Naive thymus-derived CD4-positive, alpha-beta T cell (primary cell): ENCODE results near the gene CSF1R. TPM values are rescaled to one million over a fixed set of nuclear protein-coding genes. Genes with fewer than 3 reads are reported as not detected.

Source experiments
- ATAC-seq: fragments of 150-1000 bp; cut with Tn5 transposase; 2 replicates; pipeline ENCODE4 v1.10.0; 2021; ENCODE audit warnings: mild to moderate bottlenecking, moderate library complexity
- CTCF ChIA-PET: fragments of 350-600 bp; sonication (Branson Sonifier 250); formaldehyde crosslinking; loops from one replicate; lab custom pipeline; 2021; ENCODE audit warnings: antibody characterized with exemption; lab: Charles Lee
- POLR2A ChIA-PET: fragments of 350-600 bp; sonication (Branson Sonifier 250); formaldehyde crosslinking; loops from one replicate; lab custom pipeline; 2021; ENCODE audit warnings: antibody characterized with exemption, inconsistent platforms; lab: Charles Lee
- DNase-seq, 9 donors: peaks; one replicate each; pipeline versions ENCODE4 v3.0.0 to v3.0.0-alpha.2; 2020 to 2022; ENCODE audit warnings: mixed read lengths in 1 of 9
- H3K27ac ChIP-seq: one replicate; pipeline ENCODE4 v1.7.0; 2013; ENCODE audit warnings: mild to moderate bottlenecking, low read depth, low read length, moderate library complexity
- H3K27me3 ChIP-seq, 2 donors: one replicate each; pipeline ENCODE4 v1.7.0; 2013; ENCODE audit warnings: low read length in 2 of 2, mild to moderate bottlenecking in 2 of 2, moderate library complexity in 2 of 2; ENCODE audit not compliant: control insufficient read depth in 2 of 2, insufficient read depth in 2 of 2
- H3K36me3 ChIP-seq, 3 experiments: 1 replicate in 2 of 3; 2 replicates in 1 of 3; pipeline ENCODE4 v1.7.0; 2013; ENCODE audit warnings: low read length in 3 of 3, mild to moderate bottlenecking in 3 of 3, moderate library complexity in 1 of 3; ENCODE audit not compliant: insufficient read depth in 3 of 3, control insufficient read depth in 2 of 3
- H3K4me1 ChIP-seq, 2 donors: one replicate each; pipeline ENCODE4 v1.7.0; 2013; ENCODE audit warnings: low read length in 2 of 2, mild to moderate bottlenecking in 2 of 2, moderate library complexity in 1 of 2; ENCODE audit not compliant: control insufficient read depth in 2 of 2, insufficient read depth in 2 of 2
- H3K4me3 ChIP-seq: 2 replicates; pipeline ENCODE4 v1.7.0; 2013; ENCODE audit warnings: mild to moderate bottlenecking, low read length
- H3K9me3 ChIP-seq, 3 experiments: 1 replicate in 2 of 3; 2 replicates in 1 of 3; pipeline ENCODE4 v1.7.0; 2013; ENCODE audit warnings: low read length in 3 of 3; ENCODE audit not compliant: control insufficient read depth in 2 of 3
- H3K27ac Mint-ChIP-seq, 9 donors: one replicate each; pipeline ENCODE4 v1.8.0; 2020 to 2022; ENCODE audit warnings: mixed read lengths in 9 of 9, mild to moderate bottlenecking in 8 of 9, moderate library complexity in 5 of 9, inconsistent platforms in 2 of 9
- H3K27me3 Mint-ChIP-seq, 5 donors: one replicate each; pipeline ENCODE4 v1.8.0; 2021 to 2022; ENCODE audit warnings: mixed read lengths in 5 of 5, mild to moderate bottlenecking in 1 of 5
- H3K36me3 Mint-ChIP-seq, 5 donors: one replicate each; pipeline ENCODE4 v1.8.0; 2020 to 2022; ENCODE audit warnings: mixed read lengths in 5 of 5, mild to moderate bottlenecking in 3 of 5, inconsistent platforms in 1 of 5
- H3K4me1 Mint-ChIP-seq, 7 donors: one replicate each; pipeline ENCODE4 v1.8.0; 2020 to 2022; ENCODE audit warnings: mixed read lengths in 7 of 7, mild to moderate bottlenecking in 3 of 7, inconsistent platforms in 1 of 7
- H3K4me3 Mint-ChIP-seq, 10 donors: one replicate each; pipeline ENCODE4 v1.8.0; 2020 to 2022; ENCODE audit warnings: mild to moderate bottlenecking in 10 of 10, mixed read lengths in 10 of 10, moderate library complexity in 6 of 10, inconsistent platforms in 2 of 10
- H3K9me3 Mint-ChIP-seq, 11 donors: one replicate each; pipeline ENCODE4 v1.8.0; 2020 to 2022; ENCODE audit warnings: mixed read lengths in 11 of 11, mild to moderate bottlenecking in 4 of 11, inconsistent platforms in 1 of 11, moderate library complexity in 1 of 11
- intact Hi-C, 2 donors: fragments of 100-400 bp; cut with micrococcal nuclease; formaldehyde crosslinking; loops; one replicate each; pipeline ENCODE4 v1.15.1; 2023
- polyA plus RNA-seq, 2 donors: library from polyadenylated mRNA; unstranded; fragments of 300-500 nt; fragmentation: Illumina TruSeq; gene quantifications; one replicate each; pipeline ENCODE4 v1.2.3, GENCODE V29; 2021
- total RNA-seq, 6 experiments: library from RNA in 5 of 6; stranded (reverse) in 5 of 6; gene quantifications; 1 replicate in 5 of 6; 2 replicates in 1 of 6; pipeline ENCODE4 v1.2.3 and lab custom pipeline; 2021 to 2026

Gene CSF1R
- total and polyA plus RNA-seq, 7 experiments from 2014 or later, result 0.09 to 92.4 (median 4.5) TPM

DNA sequence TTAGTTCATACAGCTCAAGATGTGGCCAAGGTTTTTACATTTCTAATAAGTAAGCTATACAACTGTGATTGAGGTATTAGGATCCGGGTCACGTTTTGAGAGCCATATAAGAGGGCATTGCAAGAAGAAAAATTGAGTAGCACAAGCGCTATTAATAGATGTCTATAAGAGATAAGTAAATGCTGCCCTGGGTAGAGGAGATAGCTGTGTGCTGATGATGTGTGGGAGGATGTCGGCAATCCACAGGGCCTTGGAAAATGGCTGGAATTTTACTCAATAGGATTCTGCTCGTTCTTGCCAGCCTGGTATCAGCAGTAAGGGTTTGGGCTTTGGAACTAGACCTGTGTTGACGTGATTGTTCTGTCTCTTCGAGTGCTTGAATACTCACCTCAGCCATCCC, 41.6 kb downstream of the CSF1R start:
- CTCF ChIA-PET, result interaction anchor here (0.9 kb wide), 1 partner anchor 9 kb away, joined by 5 read pairs; no protein-coding TSS in a partner anchor
- peak overlapping the region in 5 of 9 donors; percentile 22 to 59 (median 49) for H3K27ac Mint-ChIP-seq
- Histone ChIP-seq H3K4me1 (peaks cover 0 to 19% of the 10 kb centered on the region in 2 donors), H3K36me3 (peaks cover 17 to 87% (median 40%) of the 10 kb centered on the region in 3 experiments), H3K9me3 (no peaks in the 10 kb centered on the region), H3K27me3 (no peaks in the 10 kb centered on the region), H3K27ac (no peak overlapping the region), H3K4me3 (no peak overlapping the region)
- intact Hi-C loops, result no loop called here
- peaks cover 5 to 29% (median 9%) of the 10 kb centered on the region in 7 donors for H3K4me1 Mint-ChIP-seq
- ATAC-seq (no peak), DNase-seq (no peak)
- H3K9me3 Mint-ChIP-seq, result no peaks in the 10 kb centered on the region
- no peaks in the 10 kb centered on the region for H3K27me3 Mint-ChIP-seq
- H3K36me3 Mint-ChIP-seq, result peaks cover 15 to 79% (median 38%) of the 10 kb centered on the region in 5 donors
- POLR2A ChIA-PET, result no interaction called here
- H3K4me3 Mint-ChIP-seq, result no peak overlapping the region

DNA sequence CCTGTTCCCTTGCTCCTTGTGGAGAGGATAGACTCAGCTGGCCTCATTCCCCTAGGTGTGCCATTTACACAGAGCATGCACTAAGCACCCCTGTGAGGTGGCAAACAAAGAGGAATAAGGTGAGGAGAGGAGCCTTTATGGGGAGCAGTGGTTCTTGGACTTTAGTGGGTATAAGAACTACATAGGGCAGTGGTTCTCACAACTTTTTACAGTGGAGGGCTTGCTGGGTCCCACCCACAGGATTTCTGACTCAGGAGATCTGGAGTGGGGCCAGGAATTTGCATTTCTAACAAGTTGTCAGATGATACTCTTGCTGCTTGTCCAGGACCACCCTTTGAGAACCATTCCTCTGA, 42.0 kb downstream of the CSF1R start:
- Histone ChIP-seq H3K36me3 (peaks cover 17 to 86% (median 37%) of the 10 kb centered on the region in 3 experiments), H3K4me1 (peaks cover 0 to 19% of the 10 kb centered on the region in 2 donors), H3K27me3 (no peaks in the 10 kb centered on the region), H3K4me3 (no peak overlapping the region), H3K9me3 (no peaks in the 10 kb centered on the region), H3K27ac (no peak overlapping the region)
- CTCF ChIA-PET, result interaction anchor here (0.9 kb wide), 1 partner anchor 8 kb away, joined by 5 read pairs; no protein-coding TSS in a partner anchor
- H3K27me3 Mint-ChIP-seq, result no peaks in the 10 kb centered on the region
- peak overlapping the region in 8 of 9 donors; percentile 5 to 86 (median 52) for H3K27ac Mint-ChIP-seq
- intact Hi-C loops, result no loop called here
- DNase-seq, result no peak
- H3K36me3 Mint-ChIP-seq, result peaks cover 15 to 79% (median 37%) of the 10 kb centered on the region in 5 donors
- peaks cover 5 to 29% (median 9%) of the 10 kb centered on the region in 7 donors for H3K4me1 Mint-ChIP-seq
- peak; percentile 13 for ATAC-seq
- H3K9me3 Mint-ChIP-seq, result no peaks in the 10 kb centered on the region
- POLR2A ChIA-PET, result no interaction called here
- H3K4me3 Mint-ChIP-seq, result no peak overlapping the region

DNA sequence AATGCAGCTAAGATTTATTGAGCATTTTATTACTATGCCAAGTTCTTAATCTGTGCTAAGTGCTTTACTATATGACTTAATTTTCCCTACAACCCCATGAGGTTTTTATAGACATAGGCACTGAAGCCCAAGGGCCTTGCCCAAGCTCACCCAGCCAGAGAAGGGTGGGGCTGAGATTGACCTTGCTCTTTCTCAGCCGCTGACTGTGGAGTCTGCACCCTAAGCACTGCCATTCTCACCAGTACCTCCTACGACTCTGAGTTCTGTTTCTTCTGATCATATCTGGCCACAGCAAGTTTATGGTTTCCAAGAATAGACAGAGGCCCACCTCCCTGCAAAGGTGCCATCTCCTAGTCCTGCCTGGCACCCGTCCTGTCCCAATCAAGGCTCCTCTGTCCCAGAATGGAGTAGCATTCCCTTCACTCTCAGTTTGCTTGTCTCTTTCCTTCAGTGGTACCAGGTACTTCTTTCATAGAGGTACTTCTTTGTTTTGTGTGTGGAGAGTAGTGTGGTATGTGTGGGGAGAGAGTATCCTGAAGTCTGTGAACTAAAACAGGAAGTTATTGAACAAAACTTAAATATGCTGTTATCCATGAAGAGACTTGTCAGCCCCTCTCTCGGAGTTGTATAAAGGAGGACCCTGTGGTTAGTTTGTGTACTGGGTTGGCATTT, 42.6 kb downstream of the CSF1R start:
- Mint-ChIP-seq H3K4me3 (peak overlapping the region in 2 of 10 donors; percentile 3 to 13), H3K27me3 (no peaks in the 10 kb centered on the region), H3K4me1 (peaks cover 5 to 29% (median 9%) of the 10 kb centered on the region in 7 donors), H3K27ac (peak overlapping the region; percentile 5 to 86 (median 48)), H3K9me3 (no peaks in the 10 kb centered on the region), H3K36me3 (peaks cover 15 to 77% (median 36%) of the 10 kb centered on the region in 5 donors)
- Histone ChIP-seq H3K36me3 (peaks cover 14 to 85% (median 36%) of the 10 kb centered on the region in 3 experiments), H3K9me3 (no peaks in the 10 kb centered on the region), H3K27ac (no peak overlapping the region), H3K4me3 (no peak overlapping the region), H3K4me1 (peaks cover 0 to 19% of the 10 kb centered on the region in 2 donors), H3K27me3 (no peaks in the 10 kb centered on the region)
- POLR2A ChIA-PET, result no interaction called here
- CTCF ChIA-PET, result no interaction called here
- intact Hi-C loops, result no loop called here
- no peak for DNase-seq
- peak; percentile 40 for ATAC-seq

DNA sequence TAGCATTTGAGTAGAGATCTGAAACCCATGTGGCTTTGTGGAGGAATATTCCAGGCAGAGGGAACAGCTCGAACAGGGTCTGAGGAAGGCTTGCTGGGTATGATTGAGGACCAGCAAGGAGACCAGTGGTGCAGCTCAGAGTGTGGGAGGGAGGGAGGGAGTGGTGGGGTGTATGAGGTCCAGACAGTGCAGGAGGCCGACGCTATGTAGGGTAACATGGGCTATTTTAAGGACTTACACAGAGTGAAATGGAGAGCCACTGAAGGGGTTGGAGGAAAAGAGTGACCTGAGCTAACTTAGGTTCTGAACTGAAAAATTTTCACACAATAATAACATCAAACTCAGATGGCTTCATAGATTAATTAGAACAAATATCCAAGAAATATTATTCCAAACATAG, 43.9 kb downstream of the CSF1R start:
- no peaks in the 10 kb centered on the region for H3K9me3 Mint-ChIP-seq
- ATAC-seq (no peak), DNase-seq (no peak)
- H3K27me3 Mint-ChIP-seq, result no peaks in the 10 kb centered on the region
- Histone ChIP-seq H3K4me1 (peaks cover 0 to 19% of the 10 kb centered on the region in 2 donors), H3K36me3 (peaks cover 14 to 82% (median 32%) of the 10 kb centered on the region in 3 experiments), H3K9me3 (no peaks in the 10 kb centered on the region), H3K27me3 (no peaks in the 10 kb centered on the region), H3K4me3 (no peak overlapping the region), H3K27ac (no peak overlapping the region)
- CTCF ChIA-PET, result interaction anchor here (0.6 kb wide), 1 partner anchor 1086 kb away, joined by 4 read pairs; no protein-coding TSS in a partner anchor
- intact Hi-C loops, result no loop called here
- POLR2A ChIA-PET, result no interaction called here
- peaks cover 5 to 30% (median 10%) of the 10 kb centered on the region in 7 donors for H3K4me1 Mint-ChIP-seq
- peaks cover 15 to 75% (median 33%) of the 10 kb centered on the region in 5 donors for H3K36me3 Mint-ChIP-seq
- H3K27ac Mint-ChIP-seq, result peak overlapping the region in 3 of 9 donors; percentile 40 to 80 (median 62)
- no peak overlapping the region for H3K4me3 Mint-ChIP-seq

DNA sequence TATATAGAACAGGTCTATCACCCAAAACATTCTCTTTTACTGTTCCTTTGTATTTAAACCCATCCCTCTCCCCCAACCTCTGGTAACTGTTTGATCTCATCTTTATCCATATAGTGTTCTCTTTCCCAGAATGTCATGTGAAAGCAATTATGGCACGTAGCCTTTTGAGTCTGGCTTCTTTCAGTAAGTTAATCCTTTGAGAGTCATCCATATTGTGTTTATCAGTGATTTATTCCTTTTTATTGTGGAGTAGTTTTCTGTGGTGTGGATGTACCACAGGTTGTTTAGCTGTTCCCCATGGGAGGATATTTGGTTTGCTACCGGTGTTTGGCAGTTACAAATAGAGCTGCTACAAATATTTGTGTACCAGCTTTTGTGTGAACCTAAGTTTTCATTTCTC, 47.8 kb downstream of the CSF1R start:
- Histone ChIP-seq H3K27me3 (no peaks in the 10 kb centered on the region), H3K36me3 (peaks cover 27 to 87% (median 37%) of the 10 kb centered on the region in 3 experiments), H3K27ac (no peak overlapping the region), H3K9me3 (no peaks in the 10 kb centered on the region), H3K4me1 (no peaks in the 10 kb centered on the region), H3K4me3 (no peak overlapping the region)
- peaks cover 8 to 89% (median 46%) of the 10 kb centered on the region in 5 donors for H3K36me3 Mint-ChIP-seq
- H3K27me3 Mint-ChIP-seq, result no peaks in the 10 kb centered on the region
- no peaks in the 10 kb centered on the region for H3K9me3 Mint-ChIP-seq
- no peak overlapping the region for H3K4me3 Mint-ChIP-seq
- intact Hi-C loops, result no loop called here
- peaks cover under 1 to 18% (median 7%) of the 10 kb centered on the region in 7 donors for H3K4me1 Mint-ChIP-seq
- peak overlapping the region in 1 of 9 donors; percentile 46 for H3K27ac Mint-ChIP-seq
- ChIA-PET POLR2A (no interaction called here), CTCF (no interaction called here)
- ATAC-seq, result no peak
- no peak for DNase-seq

DNA sequence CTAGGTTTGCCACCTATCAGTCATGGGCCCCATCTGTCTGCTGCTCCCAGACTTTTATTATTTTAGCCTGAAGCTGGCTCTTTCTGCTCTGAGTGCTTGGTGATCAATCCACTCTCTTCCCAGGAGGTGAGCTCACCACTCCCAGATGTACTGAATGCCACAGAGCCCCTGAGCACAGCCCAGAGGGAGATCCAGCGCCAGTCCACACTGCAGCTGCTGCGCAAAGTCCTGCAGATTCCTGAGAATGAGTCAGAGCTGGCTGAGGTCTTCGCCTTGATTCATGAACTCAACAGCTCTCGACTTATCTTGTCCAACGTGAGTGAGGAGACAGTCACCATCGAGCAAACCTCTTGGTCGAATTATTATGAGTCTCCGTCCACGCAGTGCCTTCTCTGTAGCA, 49.8 kb downstream of the CSF1R start:
- CTCF ChIA-PET, result interaction anchor here (1.1 kb wide), 1 partner anchor 8 kb away, joined by 5 read pairs; no protein-coding TSS in a partner anchor
- no peak for ATAC-seq
- intact Hi-C loops, result no loop called here

More for the DNA sequence above, 49.8 kb downstream of the CSF1R start:
- no peak overlapping the region for H3K27ac ChIP-seq
- DNase-seq, result no peak
- H3K36me3 ChIP-seq, result peaks cover 35 to 94% (median 37%) of the 10 kb centered on the region in 3 experiments
- Mint-ChIP-seq H3K27me3 (no peaks in the 10 kb centered on the region), H3K4me1 (peaks cover 0 to 4% (median 3%) of the 10 kb centered on the region in 7 donors), H3K36me3 (peaks cover 8 to 89% (median 41%) of the 10 kb centered on the region in 5 donors), H3K9me3 (no peaks in the 10 kb centered on the region), H3K27ac (no peak overlapping the region), H3K4me3 (no peak overlapping the region)
- H3K27me3 ChIP-seq, result no peaks in the 10 kb centered on the region
- no peaks in the 10 kb centered on the region for H3K9me3 ChIP-seq
- no peak overlapping the region for H3K4me3 ChIP-seq
- no peaks in the 10 kb centered on the region for H3K4me1 ChIP-seq
- POLR2A ChIA-PET, result interaction anchor here (1.1 kb wide), 1 partner anchor 12 kb away, joined by 4 read pairs; no protein-coding TSS in a partner anchor
